Activated naive CD4-positive, alpha-beta T cell (primary cell): ENCODE measurements around the gene ERICH4.
"Not testable (repeated sequence)": the region's sequence is repeated elsewhere in the genome, so short reads cannot be mapped to it uniquely, and the experiment has no call there.

Experiments
- DNase-seq, 4 experiments: peaks; one replicate each; lab custom pipeline; 2025; lab: John Stamatoyannopoulos, UW

ERICH4 gene

DNA sequence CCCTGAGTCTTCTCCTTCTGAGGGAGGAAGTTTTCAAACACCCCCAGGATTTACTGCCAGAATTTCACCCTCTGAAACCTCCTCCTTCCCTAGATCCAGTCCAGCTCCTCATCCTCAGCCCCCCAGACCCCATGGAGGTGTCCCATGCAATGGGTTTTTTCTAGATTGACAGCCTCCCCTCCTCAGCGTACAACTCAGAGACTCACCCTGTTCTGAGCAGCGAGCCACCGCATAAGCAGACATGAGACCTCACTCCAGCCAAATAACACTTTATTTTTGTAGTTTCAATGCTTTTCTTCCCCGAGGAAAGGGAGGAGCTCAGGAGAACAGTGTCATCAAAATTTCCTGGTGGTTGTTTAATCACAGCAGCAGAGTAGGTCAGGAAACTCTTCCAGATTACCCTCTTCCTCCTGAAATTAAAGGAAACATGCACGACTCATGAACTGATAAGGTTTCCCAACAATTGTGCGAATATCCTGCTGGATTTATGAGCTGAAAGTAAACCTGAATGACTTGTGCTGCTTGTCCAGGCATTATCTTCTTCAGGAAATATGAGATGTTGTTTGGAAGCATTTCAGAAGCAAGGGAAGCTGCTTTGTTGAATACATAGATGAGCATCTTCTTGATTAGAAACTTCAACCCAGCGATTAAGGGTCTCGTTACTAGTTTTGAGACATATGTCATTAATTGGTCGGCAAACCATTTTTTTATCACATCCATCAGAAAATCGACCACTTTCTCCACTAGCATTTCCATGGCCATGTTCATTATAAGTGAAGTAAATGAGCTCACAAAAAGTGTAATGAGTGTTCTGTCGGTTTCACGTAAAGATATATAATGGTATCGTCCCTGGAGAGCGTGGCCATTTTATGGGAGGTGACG, 36.2 kb downstream of the ERICH4 start:
- DNase-seq: no peak

DNA sequence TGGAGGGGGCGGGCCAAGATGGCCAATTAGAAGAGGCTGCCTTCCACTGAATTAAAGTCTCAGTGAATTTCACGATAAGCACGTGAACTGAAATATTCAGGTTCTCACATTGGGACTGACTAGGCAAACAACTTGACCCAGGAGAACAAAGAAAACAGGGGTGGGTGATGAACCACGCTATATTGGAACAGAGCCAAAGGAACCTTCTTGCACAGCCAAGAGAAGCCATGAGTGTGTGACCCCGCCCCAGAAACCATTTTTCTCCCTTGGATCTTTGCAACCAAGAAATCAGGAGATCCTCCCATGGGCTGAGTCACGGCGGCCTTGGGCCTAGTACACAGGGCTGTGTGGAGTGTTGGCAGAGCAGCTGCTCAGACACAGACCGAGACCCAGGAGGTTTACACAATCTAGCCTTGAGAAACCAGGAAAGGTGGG, 36.8 kb downstream of the ERICH4 start:
- no peak for DNase-seq

DNA sequence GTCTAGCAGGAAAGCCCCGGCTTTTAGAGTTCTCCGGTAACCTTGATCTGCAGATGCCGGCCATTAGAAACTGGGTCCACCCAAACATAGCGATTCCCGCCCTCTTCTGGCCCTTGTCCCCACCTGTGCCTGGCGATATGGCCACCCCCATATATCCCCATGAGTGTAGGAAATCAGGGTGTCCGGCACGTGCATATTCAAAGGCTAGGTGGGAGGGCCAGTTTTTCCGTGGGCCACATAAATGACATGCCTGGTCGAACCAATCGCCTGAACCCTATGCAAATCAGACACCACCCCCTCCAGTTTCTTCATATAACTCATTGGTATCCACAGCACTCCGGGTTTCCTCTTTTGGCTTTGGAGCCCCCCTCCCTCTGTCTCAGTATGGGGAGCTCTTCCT, 37.4 kb downstream of the ERICH4 start:
- DNase-seq: no peak

DNA sequence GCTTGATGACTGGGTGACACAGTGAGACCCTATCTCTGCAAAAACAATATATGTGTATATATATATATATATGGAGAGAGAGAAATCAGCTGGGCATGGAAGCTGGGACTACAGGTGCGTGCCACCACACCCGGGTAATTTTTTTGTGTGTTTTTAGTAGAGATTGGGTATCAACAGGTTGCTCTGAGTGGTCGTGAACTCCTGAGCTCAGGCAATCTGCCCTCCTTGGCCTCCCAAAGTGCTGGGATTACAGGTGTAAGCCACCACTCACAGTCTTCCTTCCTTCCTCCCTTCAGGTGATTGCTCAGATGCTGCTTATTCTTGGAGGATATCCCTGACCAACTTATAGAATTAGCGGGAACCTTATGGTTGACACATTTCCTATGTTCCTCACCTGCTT, 41.9 kb downstream of the ERICH4 start:
- DNase-seq: no peak

DNA sequence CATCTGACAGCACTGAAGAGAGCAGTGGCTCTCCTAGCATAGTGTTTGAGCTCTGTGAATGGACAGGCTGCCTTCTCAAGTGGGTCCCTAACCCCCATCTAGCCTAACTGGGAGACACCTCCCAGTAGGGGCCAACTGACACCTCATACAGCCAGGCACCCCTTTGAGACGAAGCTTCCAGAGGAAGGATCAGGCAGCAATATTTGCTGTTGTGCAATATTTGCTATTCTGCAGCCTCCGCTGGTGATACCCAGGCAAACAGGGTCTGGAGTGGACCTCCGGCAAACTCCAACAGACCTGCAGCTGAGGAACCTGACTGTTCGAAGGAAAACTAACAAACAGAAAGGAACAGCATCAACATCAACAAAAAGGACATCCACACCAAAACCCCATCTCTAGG, 44.0 kb downstream of the ERICH4 start:
- not testable (repeated sequence) for DNase-seq

DNA sequence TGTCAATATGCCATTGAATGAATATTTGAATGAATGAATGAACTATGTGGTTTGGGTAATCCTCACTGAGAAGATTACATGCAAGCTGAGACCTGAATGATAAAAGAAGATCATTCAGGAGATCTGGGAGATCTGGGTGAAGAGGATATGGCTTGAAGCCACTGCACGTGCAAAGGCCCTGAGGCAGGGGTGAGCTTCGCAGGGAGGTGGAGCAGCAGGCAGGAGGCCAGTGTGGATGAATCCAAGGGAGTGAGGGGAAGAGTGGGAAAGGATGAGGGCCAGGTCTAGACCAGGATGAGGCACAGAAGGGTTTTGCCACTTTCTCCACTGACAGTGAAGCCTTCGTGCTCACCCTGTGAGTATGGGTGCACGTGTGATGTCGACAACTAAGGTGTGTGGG, 49.9 kb downstream of the ERICH4 start:
- DNase-seq: no peak
